H1 (cell line): ENCODE measurements around the gene SLC27A1. TPM values are rescaled to one million over a fixed set of nuclear protein-coding genes. Genes with fewer than 3 reads are reported as not detected.

Experiments
- ATF3 ChIP-seq: IDR thresholded peaks from 2 replicates; pipeline ENCODE4 v1.6.1; 2011; ENCODE audit warnings: low read depth, mild to moderate bottlenecking, low read length; ENCODE audit not compliant: insufficient read depth
- CHD7 ChIP-seq: fragments of 300-600 bp; sonication (generic); IDR thresholded peaks from 2 replicates; pipeline ENCODE4 v1.7.1; 2012; ENCODE audit warnings: low read length, moderate library complexity, mild to moderate bottlenecking, inconsistent platforms; ENCODE audit not compliant: insufficient replicate concordance
- polyA plus RNA-seq, 7 experiments: library from polyadenylated mRNA; depleted of rRNA in 3 of 7; stranded (reverse) in 5 of 7; unstranded in 2 of 7; fragments of >200 nt in 5 of 7; fragments of 200-250 nt in 2 of 7; gene quantifications; 1 replicate in 5 of 7; 2 replicates in 1 of 7; 4 replicates in 1 of 7; pipeline versions ENCODE4 v1.2.1 to v1.2.3, GENCODE V29; 2011 to 2013; ENCODE audit warnings: missing spikeins in 2 of 7, mixed read lengths in 2 of 7
- total RNA-seq: library from RNA; stranded (reverse); fragmentation: NEBNext Ultra II Directional; extraction: Animal tissue kit (Norgen Biotek cat#: 25700); gene quantifications from 2 replicates; pipeline ENCODE4 v1.2.1, GENCODE V29; 2021

SLC27A1 gene
- total and polyA plus RNA-seq, 2 of the 8 experiments (the other 6 are each of a cell fraction or from before 2014, with no cell fraction given), result 7.5 to 9.1 TPM

GRCh38 chr19:17445526-17446165 is 24.7 kb upstream of the SLC27A1 start (continued):
- no peak for TF ChIP-seq CHD7
- no peak for TF ChIP-seq ATF3
- TF ChIP-seq, all 59 proteins: peak for 0
